RKO (cell line): ENCODE measurements around the gene TEP1.
A peak's percentile ranks its signal among the peaks of the same experiment; 100 is the strongest.
"Not testable (repeated sequence)": the region's sequence is repeated elsewhere in the genome, so short reads cannot be mapped to it uniquely, and the experiment has no call there.

Experiments used
- DNase-seq: peaks from one replicate; pipeline ENCODE4 v3.0.0-alpha.2; 2016; ENCODE audit warnings: low spot score

The TEP1 gene

GRCh38 chr14:20341032-20341431, 72.3 kb downstream of the TEP1 start:
- not testable (repeated sequence) for DNase-seq

GRCh38 chr14:20334017-20334416, 79.3 kb downstream of the TEP1 start:
- DNase-seq: no peak

GRCh38 chr14:20333494-20333841, 79.8 kb downstream of the TEP1 start:
- DNase-seq: no peak

GRCh38 chr14:20332788-20333493, 80.4 kb downstream of the TEP1 start, which contains the start of gene CCNB1IP1:
Gene CCNB1IP1 (minus strand): TSS chr14:20333279. CDS start chr14:20316523, 16,756 bp downstream.
- DNase-seq: peak; percentile 96

- DNase-seq: peak; percentile 53
These were observed 80.9 kb downstream of the TEP1 start for GRCh38 chr14:20332431-20332787.

GRCh38 chr14:20331053-20331613, 82.2 kb downstream of the TEP1 start:
- DNase-seq: peak; percentile 43

GRCh38 chr14:20329355-20329754, 83.9 kb downstream of the TEP1 start:
- no peak for DNase-seq

- no peak for DNase-seq
These were observed 84.6 kb downstream of the TEP1 start for GRCh38 chr14:20328705-20329104.

- DNase-seq: peak; percentile 83
These were observed 86.1 kb downstream of the TEP1 start for GRCh38 chr14:20327005-20327869.

- no peak for DNase-seq
These were observed 95.6 kb downstream of the TEP1 start for GRCh38 chr14:20317720-20318119.
